Measurements from ENCODE around the gene GRAMD1B.

GRAMD1B gene

DNA sequence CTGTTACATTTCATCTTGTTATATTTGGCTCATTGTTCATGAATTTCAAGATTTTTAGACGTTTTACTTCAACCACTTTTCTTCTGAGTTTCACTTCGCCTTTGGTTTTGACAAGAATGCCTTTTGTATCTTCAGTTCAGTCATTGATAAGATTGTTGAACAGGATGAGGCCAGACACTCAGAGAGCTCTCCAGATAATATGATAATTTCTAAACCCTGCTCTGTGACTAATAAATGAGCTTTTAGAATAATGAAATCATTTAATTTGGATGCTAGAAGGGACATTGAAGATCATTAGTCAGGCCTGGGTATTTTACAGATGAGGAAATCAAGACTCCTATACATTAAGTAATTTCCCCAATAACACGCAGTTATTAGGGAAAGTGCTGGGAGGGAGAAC lies 37.2 kb upstream of the GRAMD1B start:
- no peak overlapping the region for H3K4me3 ChIP-seq (ENCODE audit: low read length in 2 of 2)
- H3K9me3 ChIP-seq (ENCODE audit: control insufficient read depth in 2 of 2, low read length in 2 of 2), result no peaks in the 10 kb centered on the region
- no peaks in the 10 kb centered on the region for H3K36me3 ChIP-seq (ENCODE audit: control insufficient read depth in 2 of 2, insufficient read depth in 2 of 2, low read length in 2 of 2)
- no peak overlapping the region for H3K27ac ChIP-seq (ENCODE audit: low read length)
- no peak overlapping the region for H3K9ac ChIP-seq (ENCODE audit: low read length in 2 of 2)
- H3K27me3 ChIP-seq (ENCODE audit: control insufficient read depth in 1 of 2, insufficient read depth in 2 of 2, low read length in 2 of 2), result no peaks in the 10 kb centered on the region
- no peaks in the 10 kb centered on the region for H3K4me1 ChIP-seq (ENCODE audit: control insufficient read depth, insufficient read depth, low read length)

DNA sequence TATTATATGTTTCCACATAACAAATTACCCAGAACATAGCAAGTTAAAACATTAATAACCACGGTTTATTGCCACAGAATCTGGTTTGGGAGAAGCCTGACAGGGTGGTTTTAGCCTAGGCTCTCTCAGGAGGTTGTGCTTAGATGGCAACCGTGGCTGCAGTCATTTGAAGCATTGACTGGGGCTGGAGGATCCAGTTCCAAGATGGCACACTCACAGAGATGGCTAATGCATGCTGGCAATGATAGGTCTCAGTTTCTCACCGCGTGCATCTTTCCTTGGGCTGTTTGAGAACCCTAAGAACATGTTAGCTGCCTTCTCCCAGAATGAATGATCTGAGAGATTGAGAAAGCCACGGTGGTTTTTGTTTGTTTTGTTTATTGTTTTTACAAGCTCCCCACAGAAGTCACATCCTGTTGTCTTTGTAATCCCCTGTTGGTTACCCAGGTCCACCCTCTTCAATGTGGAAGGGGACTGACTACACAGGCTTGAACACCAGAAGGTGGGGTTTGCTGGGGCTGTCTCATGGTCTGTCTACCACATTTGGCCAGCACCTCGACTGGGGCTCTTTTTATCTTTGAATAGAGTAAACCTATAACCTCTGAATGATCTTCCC lies 36.6 kb upstream of the GRAMD1B start:
- H3K36me3 ChIP-seq (ENCODE audit: control insufficient read depth in 2 of 2, insufficient read depth in 2 of 2, low read length in 2 of 2), result no peaks in the 10 kb centered on the region
- no peak overlapping the region for H3K9ac ChIP-seq (ENCODE audit: low read length in 2 of 2)
- peaks cover 0 to 2% of the 10 kb centered on the region in 2 donors for H3K9me3 ChIP-seq (ENCODE audit: control insufficient read depth in 2 of 2, low read length in 2 of 2)
- H3K4me3 ChIP-seq (ENCODE audit: low read length in 2 of 2), result no peak overlapping the region
- no peaks in the 10 kb centered on the region for H3K4me1 ChIP-seq (ENCODE audit: control insufficient read depth, insufficient read depth, low read length)
- H3K27me3 ChIP-seq (ENCODE audit: control insufficient read depth in 1 of 2, insufficient read depth in 2 of 2, low read length in 2 of 2), result no peaks in the 10 kb centered on the region
- H3K27ac ChIP-seq (ENCODE audit: low read length), result no peak overlapping the region

DNA sequence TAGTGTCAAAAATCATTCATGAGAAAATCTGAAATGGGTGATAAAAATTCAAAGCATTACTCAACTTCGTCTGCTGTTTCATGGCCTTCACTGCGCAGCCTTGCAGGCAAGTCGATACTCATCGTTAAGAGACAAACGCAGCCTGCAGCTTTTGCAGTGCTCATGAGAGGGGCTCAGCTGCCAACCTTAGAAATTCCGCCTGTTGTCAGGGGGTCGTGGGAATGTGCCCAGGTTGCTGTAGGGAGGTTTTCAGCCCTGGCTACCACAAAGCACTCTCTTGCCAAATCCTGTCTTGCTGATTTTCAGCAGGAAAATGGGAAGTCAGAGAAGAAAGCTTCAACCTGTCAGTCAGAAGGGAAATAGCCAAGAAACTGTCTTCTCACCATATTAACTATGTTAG lies 25.4 kb upstream of the GRAMD1B start:
- no peaks in the 10 kb centered on the region for H3K4me1 ChIP-seq (ENCODE audit: control insufficient read depth, insufficient read depth, low read length)
- no peak overlapping the region for H3K4me3 ChIP-seq (ENCODE audit: low read length in 2 of 2)
- peaks cover 0 to 8% of the 10 kb centered on the region in 2 donors for H3K27me3 ChIP-seq (ENCODE audit: control insufficient read depth in 1 of 2, insufficient read depth in 2 of 2, low read length in 2 of 2)
- H3K36me3 ChIP-seq (ENCODE audit: control insufficient read depth in 2 of 2, insufficient read depth in 2 of 2, low read length in 2 of 2), result no peaks in the 10 kb centered on the region
- H3K9ac ChIP-seq (ENCODE audit: low read length in 2 of 2), result no peak overlapping the region
- no peak overlapping the region for H3K27ac ChIP-seq (ENCODE audit: low read length)
- H3K9me3 ChIP-seq (ENCODE audit: control insufficient read depth in 2 of 2, low read length in 2 of 2), result no peaks in the 10 kb centered on the region

DNA sequence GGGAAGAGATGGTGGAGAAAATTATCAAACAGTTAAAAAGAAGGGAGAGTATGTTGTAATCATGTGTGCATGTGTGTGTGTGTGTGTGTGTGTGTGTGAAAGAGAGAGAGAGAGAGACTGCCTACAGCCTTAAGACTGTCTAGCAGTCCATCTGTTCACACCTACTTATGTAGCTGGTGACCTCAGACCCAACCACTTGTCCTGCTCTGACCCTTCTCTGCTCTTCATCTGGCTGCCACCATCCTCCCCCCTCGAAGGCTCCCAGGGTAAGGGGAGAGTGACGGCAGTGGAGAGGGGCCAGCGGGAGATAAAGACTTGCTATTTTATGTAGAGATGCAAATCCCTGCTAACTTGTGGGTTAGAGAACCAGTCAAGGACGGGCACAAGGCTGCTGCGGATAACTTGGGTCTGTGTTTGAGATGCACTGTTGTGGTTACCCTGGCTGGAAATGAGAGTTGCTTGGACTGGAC lies 24.9 kb upstream of the GRAMD1B start:
- Histone ChIP-seq H3K36me3 (ENCODE audit: control insufficient read depth in 2 of 2, insufficient read depth in 2 of 2, low read length in 2 of 2) (no peaks in the 10 kb centered on the region), H3K4me1 (ENCODE audit: control insufficient read depth, insufficient read depth, low read length) (no peaks in the 10 kb centered on the region), H3K4me3 (ENCODE audit: low read length in 2 of 2) (no peak overlapping the region), H3K9me3 (ENCODE audit: control insufficient read depth in 2 of 2, low read length in 2 of 2) (no peaks in the 10 kb centered on the region), H3K9ac (ENCODE audit: low read length in 2 of 2) (no peak overlapping the region), H3K27ac (ENCODE audit: low read length) (no peak overlapping the region), H3K27me3 (ENCODE audit: control insufficient read depth in 1 of 2, insufficient read depth in 2 of 2, low read length in 2 of 2) (peaks cover 0 to 8% of the 10 kb centered on the region in 2 donors)

DNA sequence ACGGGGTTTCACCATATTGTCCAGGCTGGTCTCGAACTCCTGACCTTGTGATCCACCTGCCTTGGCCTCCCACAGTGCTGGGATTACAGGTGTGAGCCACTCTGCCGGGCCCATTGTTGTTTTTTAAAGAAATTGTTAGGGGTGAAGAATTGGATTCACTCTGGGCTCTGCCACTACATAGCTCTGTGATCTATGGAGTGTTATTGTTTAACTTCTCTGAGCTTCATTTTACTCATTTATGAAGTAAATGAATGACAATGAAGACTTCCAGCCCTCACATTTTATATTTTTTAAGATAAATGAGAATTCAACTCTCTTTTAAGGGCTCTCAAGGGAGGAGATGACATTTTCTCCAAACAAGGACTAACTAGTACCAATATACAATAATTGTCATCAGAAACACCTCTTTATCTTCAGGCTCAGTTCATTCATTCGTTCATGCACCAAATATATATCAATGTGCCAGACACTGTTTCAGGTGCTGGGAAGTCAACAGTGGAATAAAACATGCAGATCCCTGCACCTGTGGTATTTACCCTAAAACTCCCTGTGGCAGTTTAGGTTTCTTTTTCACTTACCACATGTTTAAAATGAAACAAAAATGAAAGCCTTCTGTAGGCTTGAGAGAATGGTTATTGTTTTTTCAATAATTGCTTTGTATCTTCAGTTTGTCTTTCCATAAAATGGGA lies 23.5 kb upstream of the GRAMD1B start:
- no peaks in the 10 kb centered on the region for H3K4me1 ChIP-seq (ENCODE audit: control insufficient read depth, insufficient read depth, low read length)
- H3K36me3 ChIP-seq (ENCODE audit: control insufficient read depth in 2 of 2, insufficient read depth in 2 of 2, low read length in 2 of 2), result no peaks in the 10 kb centered on the region
- no peak overlapping the region for H3K9ac ChIP-seq (ENCODE audit: low read length in 2 of 2)
- no peak overlapping the region for H3K27ac ChIP-seq (ENCODE audit: low read length)
- no peaks in the 10 kb centered on the region for H3K9me3 ChIP-seq (ENCODE audit: control insufficient read depth in 2 of 2, low read length in 2 of 2)
- no peak overlapping the region for H3K4me3 ChIP-seq (ENCODE audit: low read length in 2 of 2)
- H3K27me3 ChIP-seq (ENCODE audit: control insufficient read depth in 1 of 2, insufficient read depth in 2 of 2, low read length in 2 of 2), result peaks cover 0 to 6% of the 10 kb centered on the region in 2 donors

DNA sequence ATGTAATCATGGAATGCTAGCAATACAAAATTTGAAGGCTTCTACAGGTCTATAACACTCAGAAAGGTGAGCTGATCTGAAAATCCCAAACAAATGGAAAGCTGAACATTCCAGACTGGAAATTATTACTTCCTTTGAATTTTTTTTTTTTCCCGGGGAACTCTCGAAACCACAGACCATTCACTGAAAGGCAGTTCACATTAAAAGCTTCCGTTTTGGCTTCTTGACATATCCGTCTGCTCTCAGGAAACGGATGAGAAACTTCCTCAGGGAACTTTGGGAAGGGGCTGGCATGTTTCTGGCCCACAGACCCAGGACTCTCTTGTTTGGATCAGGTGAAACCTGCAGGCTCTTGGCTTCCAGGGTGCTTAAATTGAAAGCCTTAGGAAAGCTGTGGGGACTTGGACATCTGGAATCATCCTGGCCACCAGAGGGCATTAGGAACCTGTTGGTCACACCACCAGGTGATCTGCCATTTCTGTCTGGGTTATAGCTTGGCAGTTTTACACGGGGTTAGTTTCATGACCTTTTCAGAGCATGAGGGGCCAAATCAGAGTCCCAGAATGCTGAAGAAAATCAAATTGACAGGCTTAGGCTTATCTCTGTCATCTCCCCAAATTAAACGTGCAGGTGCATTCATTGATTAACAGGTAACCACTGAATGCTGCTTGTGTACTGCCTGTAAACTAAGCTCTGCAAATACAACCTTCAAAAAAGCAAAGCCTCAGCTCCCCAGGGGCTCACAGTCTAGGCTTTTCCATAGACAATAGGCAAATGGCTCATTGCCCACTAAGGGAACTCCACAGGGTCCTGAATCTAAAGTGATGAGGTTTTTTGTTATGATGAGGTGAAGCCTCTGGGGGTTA lies 22.7 kb upstream of the GRAMD1B start:
- no peak overlapping the region for H3K4me3 ChIP-seq (ENCODE audit: low read length in 2 of 2)
- H3K27ac ChIP-seq (ENCODE audit: low read length), result no peak overlapping the region
- H3K4me1 ChIP-seq (ENCODE audit: control insufficient read depth, insufficient read depth, low read length), result no peaks in the 10 kb centered on the region
- peaks cover 0 to 6% of the 10 kb centered on the region in 2 donors for H3K27me3 ChIP-seq (ENCODE audit: control insufficient read depth in 1 of 2, insufficient read depth in 2 of 2, low read length in 2 of 2)
- no peaks in the 10 kb centered on the region for H3K36me3 ChIP-seq (ENCODE audit: control insufficient read depth in 2 of 2, insufficient read depth in 2 of 2, low read length in 2 of 2)
- no peaks in the 10 kb centered on the region for H3K9me3 ChIP-seq (ENCODE audit: control insufficient read depth in 2 of 2, low read length in 2 of 2)
- H3K9ac ChIP-seq (ENCODE audit: low read length in 2 of 2), result no peak overlapping the region

DNA sequence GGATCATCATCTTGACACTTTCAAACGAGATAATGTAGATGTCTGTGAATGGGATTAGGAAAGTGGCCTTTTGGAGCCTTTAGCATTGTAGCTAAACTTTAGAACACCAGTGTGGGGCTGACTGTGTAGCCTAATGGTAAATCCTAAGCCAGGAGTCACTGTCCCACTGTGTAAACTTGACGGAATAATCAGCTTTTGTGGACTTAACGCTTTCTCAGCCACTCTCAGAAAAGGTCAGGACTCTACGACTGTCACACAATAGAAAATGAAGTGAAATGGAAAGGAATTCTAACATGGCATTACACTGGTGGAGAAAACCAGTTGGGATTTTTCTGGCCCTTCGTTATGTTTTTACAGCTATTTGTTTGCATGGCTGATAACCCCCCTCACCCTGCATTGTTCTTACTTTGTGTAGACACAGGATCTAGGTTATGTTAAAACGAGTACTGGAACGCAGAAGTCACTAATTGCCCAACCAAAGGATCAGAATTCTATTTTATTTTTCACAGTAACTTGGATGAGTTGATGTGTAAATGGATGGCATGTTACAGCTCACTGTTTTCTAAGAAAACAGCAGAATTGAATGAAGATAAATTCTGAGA lies 22.0 kb upstream of the GRAMD1B start:
- no peaks in the 10 kb centered on the region for H3K36me3 ChIP-seq (ENCODE audit: control insufficient read depth in 2 of 2, insufficient read depth in 2 of 2, low read length in 2 of 2)
- H3K4me1 ChIP-seq (ENCODE audit: control insufficient read depth, insufficient read depth, low read length), result no peaks in the 10 kb centered on the region
- H3K27ac ChIP-seq (ENCODE audit: low read length), result no peak overlapping the region
- no peak overlapping the region for H3K4me3 ChIP-seq (ENCODE audit: low read length in 2 of 2)
- H3K9ac ChIP-seq (ENCODE audit: low read length in 2 of 2), result no peak overlapping the region
- peaks cover 0 to 6% of the 10 kb centered on the region in 2 donors for H3K27me3 ChIP-seq (ENCODE audit: control insufficient read depth in 1 of 2, insufficient read depth in 2 of 2, low read length in 2 of 2)
- no peaks in the 10 kb centered on the region for H3K9me3 ChIP-seq (ENCODE audit: control insufficient read depth in 2 of 2, low read length in 2 of 2)

DNA sequence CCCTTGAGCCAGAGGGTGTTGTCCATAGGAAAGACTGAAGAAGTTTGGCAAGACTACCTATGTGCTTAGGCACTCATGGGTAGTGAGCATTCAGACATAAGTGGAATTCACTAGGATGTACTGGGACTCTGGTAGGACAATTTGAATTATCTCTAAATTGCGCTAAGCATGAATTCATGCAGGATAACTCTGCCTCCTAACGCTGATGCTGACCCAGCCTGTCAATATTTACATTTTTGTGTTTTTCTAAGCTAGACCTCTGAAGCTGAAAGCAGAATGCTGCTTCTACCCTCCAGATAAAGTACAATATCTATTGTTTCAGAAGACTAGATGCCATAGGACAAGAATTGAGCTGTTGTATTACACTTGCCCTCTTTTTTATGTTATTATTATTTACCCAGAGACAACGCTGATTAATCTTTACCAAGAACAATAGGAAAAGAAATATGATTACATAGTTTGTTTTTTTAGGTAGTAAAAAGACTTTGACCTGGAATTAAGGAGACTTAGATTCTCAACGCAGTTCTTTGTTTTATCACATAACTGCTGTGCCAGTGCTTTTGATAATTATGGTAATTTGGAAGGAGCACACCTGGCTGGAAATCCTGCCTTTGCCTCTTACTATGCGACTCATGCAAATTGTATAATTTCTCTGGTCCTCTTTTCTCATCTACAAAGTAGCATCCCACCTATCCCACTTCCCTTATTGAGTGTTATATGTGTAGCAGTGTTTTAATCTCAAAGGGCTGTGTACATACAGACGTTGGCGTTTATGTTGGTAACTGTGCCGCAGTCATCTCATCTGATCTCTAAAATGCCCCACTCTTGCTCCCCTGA lies 21.2 kb upstream of the GRAMD1B start:
- Histone ChIP-seq H3K27ac (ENCODE audit: low read length) (no peak overlapping the region), H3K9me3 (ENCODE audit: control insufficient read depth in 2 of 2, low read length in 2 of 2) (no peaks in the 10 kb centered on the region), H3K36me3 (ENCODE audit: control insufficient read depth in 2 of 2, insufficient read depth in 2 of 2, low read length in 2 of 2) (no peaks in the 10 kb centered on the region), H3K4me1 (ENCODE audit: control insufficient read depth, insufficient read depth, low read length) (no peaks in the 10 kb centered on the region), H3K27me3 (ENCODE audit: control insufficient read depth in 1 of 2, insufficient read depth in 2 of 2, low read length in 2 of 2) (peaks cover 0 to 6% of the 10 kb centered on the region in 2 donors), H3K9ac (ENCODE audit: low read length in 2 of 2) (no peak overlapping the region), H3K4me3 (ENCODE audit: low read length in 2 of 2) (no peak overlapping the region)

DNA sequence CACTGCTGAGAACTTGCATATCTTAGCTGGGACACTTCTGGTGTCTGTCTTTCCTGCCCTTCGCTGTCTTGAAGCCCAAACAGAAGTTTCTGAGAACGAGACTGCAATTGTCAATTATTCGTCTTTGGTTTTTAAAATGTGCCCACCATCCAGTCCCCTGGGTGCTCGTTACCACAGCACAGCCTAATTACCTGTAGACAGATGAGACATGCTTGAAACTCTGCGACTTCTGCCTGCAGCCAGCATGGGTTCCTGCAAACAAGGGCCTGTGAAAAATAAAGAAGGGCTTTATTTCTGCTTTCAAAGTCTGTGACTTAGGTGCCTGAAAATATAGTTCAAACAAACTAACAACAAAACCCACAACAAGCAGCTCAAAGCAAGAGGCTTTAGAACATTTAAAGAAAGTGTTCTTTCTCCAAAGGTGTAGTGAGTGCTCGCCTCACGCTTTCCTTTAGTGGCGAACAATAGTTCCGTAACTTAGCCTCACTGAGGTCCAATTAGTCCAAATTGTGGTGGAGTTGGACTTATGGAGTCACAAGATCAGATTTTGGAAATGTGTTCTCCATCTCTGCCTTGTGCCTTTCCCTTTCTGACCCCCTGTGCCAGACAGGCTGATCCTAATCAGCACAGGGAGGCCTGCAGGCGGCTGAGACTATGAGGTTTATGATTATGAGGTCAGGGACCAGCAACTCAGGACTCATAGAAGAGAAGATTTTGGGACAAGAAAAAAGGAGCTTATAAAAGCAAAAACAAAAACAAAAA lies 20.4 kb upstream of the GRAMD1B start:
- Histone ChIP-seq H3K9ac (ENCODE audit: low read length in 2 of 2) (no peak overlapping the region), H3K27ac (ENCODE audit: low read length) (no peak overlapping the region)

More for the DNA sequence above, 20.4 kb upstream of the GRAMD1B start:
- Histone ChIP-seq H3K36me3 (ENCODE audit: control insufficient read depth in 2 of 2, insufficient read depth in 2 of 2, low read length in 2 of 2) (no peaks in the 10 kb centered on the region), H3K27me3 (ENCODE audit: control insufficient read depth in 1 of 2, insufficient read depth in 2 of 2, low read length in 2 of 2) (peaks cover 0 to 6% of the 10 kb centered on the region in 2 donors), H3K4me1 (ENCODE audit: control insufficient read depth, insufficient read depth, low read length) (no peaks in the 10 kb centered on the region), H3K4me3 (ENCODE audit: low read length in 2 of 2) (no peak overlapping the region), H3K9me3 (ENCODE audit: control insufficient read depth in 2 of 2, low read length in 2 of 2) (no peaks in the 10 kb centered on the region)
